HG02571 (cell line): ENCODE measurements around the gene WDR37.
"Not testable (repeated sequence)": the region's sequence is repeated elsewhere in the genome, so short reads cannot be mapped to it uniquely, and the experiment has no call there.

Experiments
- ATAC-seq: cut with Tn5 transposase; IDR thresholded peaks from one replicate; pipeline ENCODE4 v1.9.1; 2021; ENCODE audit warnings: mild to moderate bottlenecking, moderate library complexity; ENCODE audit not compliant: unreplicated experiment

WDR37 gene

GRCh38 chr10:1056326-1057105 is at the start of gene WDR37:
Gene WDR37 (plus strand): TSS chr10:1056385. CDS start chr10:1072156, 15,771 bp downstream.
- ATAC-seq, result peak; percentile 91

GRCh38 chr10:1006573-1006972 is 49.6 kb upstream of the WDR37 start:
- ATAC-seq, result no peak

GRCh38 chr10:1007583-1007982 is 48.6 kb upstream of the WDR37 start:
- ATAC-seq, result no peak

- ATAC-seq, result no peak
These were observed 47.1 kb upstream of the WDR37 start for GRCh38 chr10:1009071-1009494.

- not testable (repeated sequence) for ATAC-seq
These were observed 46.2 kb upstream of the WDR37 start for GRCh38 chr10:1009947-1010346.

GRCh38 chr10:1010703-1011102 is 45.5 kb upstream of the WDR37 start:
- ATAC-seq, result no peak

- no peak for ATAC-seq
These were observed 44.5 kb upstream of the WDR37 start for GRCh38 chr10:1011696-1012095.

- ATAC-seq, result no peak
These were observed 40.5 kb upstream of the WDR37 start for GRCh38 chr10:1015688-1016087.

- ATAC-seq, result no peak
These were observed 36.8 kb upstream of the WDR37 start for GRCh38 chr10:1019362-1019761.

- ATAC-seq, result no peak
These were observed 35.7 kb upstream of the WDR37 start for GRCh38 chr10:1020460-1020859.

GRCh38 chr10:1020958-1021357 is 35.2 kb upstream of the WDR37 start:
- no peak for ATAC-seq

- no peak for ATAC-seq
These were observed 33.8 kb upstream of the WDR37 start for GRCh38 chr10:1022413-1022812.

GRCh38 chr10:1024103-1024502 is 32.1 kb upstream of the WDR37 start:
- no peak for ATAC-seq

GRCh38 chr10:1025683-1026082 is 30.5 kb upstream of the WDR37 start, which contains the start of gene IDI2:
Gene IDI2 (minus strand): TSS chr10:1025859. CDS start chr10:1024723, 1,136 bp downstream.
- ATAC-seq, result no peak

- ATAC-seq, result no peak
These were observed 29.6 kb upstream of the WDR37 start for GRCh38 chr10:1026578-1026977.

GRCh38 chr10:1029838-1030237 is 26.3 kb upstream of the WDR37 start:
- ATAC-seq, result no peak

GRCh38 chr10:1033601-1034000 is 22.6 kb upstream of the WDR37 start:
- no peak for ATAC-seq

- no peak for ATAC-seq
These were observed 21.4 kb upstream of the WDR37 start for GRCh38 chr10:1034758-1035157.

- no peak for ATAC-seq
These were observed 21.0 kb upstream of the WDR37 start for GRCh38 chr10:1035201-1035600.

- ATAC-seq, result peak; percentile 72
These were observed 19.8 kb upstream of the WDR37 start for GRCh38 chr10:1036341-1036791.

GRCh38 chr10:1037098-1037497 is 19.1 kb upstream of the WDR37 start:
- no peak for ATAC-seq

GRCh38 chr10:1038769-1039168 is 17.4 kb upstream of the WDR37 start:
- ATAC-seq, result not testable (repeated sequence)

- no peak for ATAC-seq
These were observed 16.1 kb upstream of the WDR37 start for GRCh38 chr10:1040133-1040532.
